NT2/D1 (cell line): Measurements from ENCODE around the gene GPR35.

Experiments
- SUZ12 ChIP-seq: IDR thresholded peaks from 2 replicates; pipeline ENCODE4 v1.6.1; 2011; ENCODE audit not compliant: insufficient read length, insufficient read depth; ENCODE audit errors: extremely low read depth
- YY1 ChIP-seq: IDR thresholded peaks from 2 replicates; pipeline ENCODE4 v1.6.1; 2011; ENCODE audit not compliant: insufficient read length, insufficient read depth
- ZNF274 ChIP-seq: IDR thresholded peaks from 2 replicates; pipeline ENCODE4 v1.6.1; 2011; ENCODE audit warnings: mild to moderate bottlenecking, low read depth, low read length

GRCh38 chr2:240642806-240643092 lies 17.5 kb downstream of the GPR35 start:
- TF ChIP-seq YY1 (no peak), SUZ12 (no peak), ZNF274 (no peak)
